ENCODE measurements around the gene STK39. TPM values are rescaled to one million over a fixed set of nuclear protein-coding genes. Genes with fewer than 3 reads are reported as not detected.

Gene STK39
- total RNA-seq, 1 donor from 2014 or later = 40.5 TPM

GRCh38 chr2:168210216-168210894 lies 37.0 kb downstream of the STK39 start:
- no peak for DNase-seq (ENCODE audit: low spot score)

- no peak for DNase-seq (ENCODE audit: low spot score)
Observed at GRCh38 chr2:168208652-168209051, 38.7 kb downstream of the STK39 start.

- DNase-seq (ENCODE audit: low spot score) = no peak
Observed at GRCh38 chr2:168207851-168208250, 39.5 kb downstream of the STK39 start.

GRCh38 chr2:168203762-168204693 lies 43.4 kb downstream of the STK39 start:
- DNase-seq (ENCODE audit: low spot score) = no peak

- DNase-seq (ENCODE audit: low spot score) = no peak
Observed at GRCh38 chr2:168201584-168202116, 45.7 kb downstream of the STK39 start.

GRCh38 chr2:168200930-168201583 lies 46.3 kb downstream of the STK39 start:
- no peak for DNase-seq (ENCODE audit: low spot score)

- DNase-seq (ENCODE audit: low spot score) = no peak
Observed at GRCh38 chr2:168198476-168199207, 48.8 kb downstream of the STK39 start.

GRCh38 chr2:168196764-168197180 lies 50.6 kb downstream of the STK39 start:
- no peak for DNase-seq (ENCODE audit: low spot score)

- DNase-seq (ENCODE audit: low spot score) = no peak
Observed at GRCh38 chr2:168194784-168195522, 52.4 kb downstream of the STK39 start.

GRCh38 chr2:168192839-168193616 lies 54.4 kb downstream of the STK39 start:
- no peak for DNase-seq (ENCODE audit: low spot score)

- DNase-seq (ENCODE audit: low spot score) = no peak
Observed at GRCh38 chr2:168191955-168192785, 55.2 kb downstream of the STK39 start.

GRCh38 chr2:168190590-168191336 lies 56.6 kb downstream of the STK39 start:
- DNase-seq (ENCODE audit: low spot score) = no peak

GRCh38 chr2:168189835-168190569 lies 57.4 kb downstream of the STK39 start:
- DNase-seq (ENCODE audit: low spot score) = no peak

- DNase-seq (ENCODE audit: low spot score) = no peak
Observed at GRCh38 chr2:168188002-168188401, 59.4 kb downstream of the STK39 start.

GRCh38 chr2:168186452-168186851 lies 60.9 kb downstream of the STK39 start:
- no peak for DNase-seq (ENCODE audit: low spot score)

- DNase-seq (ENCODE audit: low spot score) = no peak
Observed at GRCh38 chr2:168185583-168186274, 61.7 kb downstream of the STK39 start.
